Left lung (tissue), 10 donors: ENCODE measurements around the gene VGF. TPM values are rescaled to one million over a fixed set of nuclear protein-coding genes. Genes with fewer than 3 reads are reported as not detected.

Experiments
- ATAC-seq: fragments of 200-7000 bp; cut with Tn5 transposase; one replicate; pipeline ENCODE4 v1.9.1; 2020; ENCODE audit warnings: moderate library complexity
- DNase-seq, 4 donors: peaks; one replicate each; pipeline ENCODE4 v3.0.0-alpha.2; 2013 to 2020
- H3K27ac ChIP-seq, 2 donors: fragments of 200-600 bp; sonication (generic) in 1 of 2; one replicate each; pipeline versions ENCODE4 v1.5.0 to v1.8.0; 2020 to 2021
- H3K27me3 ChIP-seq, 2 donors: fragments of 200-600 bp; sonication (generic) in 1 of 2; one replicate each; pipeline versions ENCODE4 v1.5.0 to v1.8.0; 2020 to 2021
- H3K36me3 ChIP-seq, 2 donors: fragments of 200-600 bp; sonication (generic) in 1 of 2; one replicate each; pipeline versions ENCODE4 v1.5.0 to v1.8.0; 2020 to 2021
- H3K4me1 ChIP-seq, 2 donors: fragments of 200-600 bp; one replicate each; pipeline ENCODE4 v1.8.0; 2021
- H3K4me3 ChIP-seq, 2 donors: fragments of 200-600 bp; sonication (generic) in 1 of 2; one replicate each; pipeline versions ENCODE4 v1.5.0 to v1.8.0; 2020 to 2021; ENCODE audit warnings: mild to moderate bottlenecking in 1 of 2
- H3K9me3 ChIP-seq, 2 donors: fragments of 200-600 bp; sonication (generic) in 1 of 2; one replicate each; pipeline versions ENCODE4 v1.5.0 to v1.8.0; 2020 to 2021
- intact Hi-C, 2 donors: fragments of 100-400 bp; cut with DNase I; formaldehyde crosslinking; loops; one replicate each; pipeline versions ENCODE4 v1.11.2 to v1.14.2; 2022
- polyA plus RNA-seq, 6 donors: library from polyadenylated mRNA; unstranded; fragments of 120-200 nt; gene quantifications; one replicate each; pipeline ENCODE4 v1.2.1, GENCODE V29; 2013; ENCODE audit not compliant: insufficient read length in 6 of 6
- total RNA-seq, 2 donors: library from RNA; stranded (reverse); fragmentation: NEBNext Ultra II Directional; extraction: Animal tissue kit (Norgen Biotek cat#: 25700); gene quantifications; one replicate each; pipeline ENCODE4 v1.2.1, GENCODE V29; 2021
- TF ChIP-seq, protein P1 (sequence below), 2 donors: fragments of 200-600 bp; sonication (generic) in 1 of 2; IDR thresholded peaks; one replicate each; pipeline versions ENCODE4 v1.5.0 to v1.8.0; 2021; ENCODE audit warnings: antibody characterized with exemption in 2 of 2
- donor health status: DM: no; HTN: yes; CAD: no.
- donor health status: DM: no; HTN: no; CAD: no.

The VGF gene
- total and polyA plus RNA-seq, 8 donors, result 0.82 to 1.4 (median 0.95) TPM; not detected in 2

DNA sequence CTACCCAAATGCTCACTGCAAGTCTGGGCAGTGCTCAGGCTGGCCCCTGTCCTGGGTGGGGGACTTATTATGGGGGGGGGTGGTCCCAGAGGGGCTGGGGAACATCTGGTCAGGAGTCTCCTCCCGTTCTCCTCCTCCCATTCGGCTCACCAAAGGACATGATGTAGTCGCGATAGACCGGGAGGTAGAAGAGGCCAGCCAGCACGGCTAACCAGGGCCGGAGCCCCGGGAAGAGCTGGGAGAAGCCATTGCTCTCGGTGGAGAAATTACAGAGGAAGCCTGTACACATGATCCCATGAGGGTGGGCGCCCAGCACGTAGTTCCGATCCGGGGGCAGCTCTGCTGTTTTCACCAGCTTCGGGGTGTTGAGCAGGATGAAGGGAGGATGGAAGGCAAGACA lies 33.1 kb upstream of the VGF start:
- Histone ChIP-seq H3K4me1 (no peaks in the 10 kb centered on the region), H3K36me3 (no peaks in the 10 kb centered on the region), H3K27me3 (peaks cover 27 to 94% of the 10 kb centered on the region in 2 donors), H3K9me3 (no peaks in the 10 kb centered on the region), H3K27ac (no peak overlapping the region), H3K4me3 (no peak overlapping the region)
- DNase-seq (no peak), ATAC-seq (no peak)
- TF ChIP-seq, protein P1, sequence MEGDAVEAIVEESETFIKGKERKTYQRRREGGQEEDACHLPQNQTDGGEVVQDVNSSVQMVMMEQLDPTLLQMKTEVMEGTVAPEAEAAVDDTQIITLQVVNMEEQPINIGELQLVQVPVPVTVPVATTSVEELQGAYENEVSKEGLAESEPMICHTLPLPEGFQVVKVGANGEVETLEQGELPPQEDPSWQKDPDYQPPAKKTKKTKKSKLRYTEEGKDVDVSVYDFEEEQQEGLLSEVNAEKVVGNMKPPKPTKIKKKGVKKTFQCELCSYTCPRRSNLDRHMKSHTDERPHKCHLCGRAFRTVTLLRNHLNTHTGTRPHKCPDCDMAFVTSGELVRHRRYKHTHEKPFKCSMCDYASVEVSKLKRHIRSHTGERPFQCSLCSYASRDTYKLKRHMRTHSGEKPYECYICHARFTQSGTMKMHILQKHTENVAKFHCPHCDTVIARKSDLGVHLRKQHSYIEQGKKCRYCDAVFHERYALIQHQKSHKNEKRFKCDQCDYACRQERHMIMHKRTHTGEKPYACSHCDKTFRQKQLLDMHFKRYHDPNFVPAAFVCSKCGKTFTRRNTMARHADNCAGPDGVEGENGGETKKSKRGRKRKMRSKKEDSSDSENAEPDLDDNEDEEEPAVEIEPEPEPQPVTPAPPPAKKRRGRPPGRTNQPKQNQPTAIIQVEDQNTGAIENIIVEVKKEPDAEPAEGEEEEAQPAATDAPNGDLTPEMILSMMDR (IDR thresholded peaks at IDR 0.05), result no peak
- intact Hi-C loops, result no loop called here

DNA sequence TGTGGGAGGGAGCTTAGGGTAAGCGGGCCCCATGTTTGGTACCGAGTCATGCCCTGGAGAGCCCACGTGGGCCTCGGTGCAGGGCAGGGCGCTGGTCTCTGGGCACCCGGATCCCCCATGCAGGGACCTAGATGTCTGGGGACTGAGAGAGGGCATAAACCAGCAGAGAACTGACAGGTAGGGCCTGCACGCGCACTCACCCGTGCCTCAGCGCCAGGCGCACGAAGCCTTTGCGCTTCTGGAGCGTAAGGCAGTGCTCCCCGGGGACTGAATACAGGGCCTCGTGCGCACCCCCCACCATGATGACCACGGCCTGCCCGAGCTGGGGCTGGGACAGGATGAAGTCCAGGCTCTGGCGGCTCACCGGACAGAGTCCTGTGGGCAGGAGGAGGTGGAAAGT lies 32.6 kb upstream of the VGF start:
- DNase-seq, result no peak
- Histone ChIP-seq H3K4me3 (no peak overlapping the region), H3K9me3 (no peaks in the 10 kb centered on the region), H3K4me1 (no peaks in the 10 kb centered on the region), H3K27ac (no peak overlapping the region), H3K36me3 (no peaks in the 10 kb centered on the region), H3K27me3 (peaks cover 27 to 89% of the 10 kb centered on the region in 2 donors)
- intact Hi-C loops, result no loop called here
- TF ChIP-seq, protein P1 (IDR thresholded peaks at IDR 0.05), result no peak
- no peak for ATAC-seq

DNA sequence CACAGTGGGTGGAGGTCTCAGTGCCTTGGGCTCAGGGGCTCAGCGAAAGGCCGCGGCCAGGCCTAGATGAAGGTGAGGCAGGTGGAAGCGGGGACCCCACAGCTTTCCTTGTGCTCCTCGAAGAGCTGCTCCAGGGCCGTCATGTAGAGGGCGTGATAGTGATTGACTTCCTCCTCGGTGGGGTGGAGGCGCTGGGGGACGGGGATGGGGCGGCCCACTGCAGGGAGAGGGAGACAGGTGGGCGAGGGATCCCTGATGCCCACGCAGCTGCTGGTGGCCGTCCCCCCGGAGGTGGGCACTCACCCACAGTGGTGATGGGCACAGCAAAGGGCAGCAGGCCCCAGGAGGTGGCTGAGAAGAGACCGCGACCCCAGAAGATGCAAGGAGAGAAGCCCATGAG lies 30.5 kb upstream of the VGF start:
- H3K27ac ChIP-seq, result no peak overlapping the region
- H3K4me3 ChIP-seq, result no peak overlapping the region
- peaks cover 5 to 68% of the 10 kb centered on the region in 2 donors for H3K27me3 ChIP-seq
- H3K4me1 ChIP-seq, result no peaks in the 10 kb centered on the region
- ATAC-seq, result no peak
- TF ChIP-seq, protein P1 (IDR thresholded peaks at IDR 0.05), result no peak
- H3K36me3 ChIP-seq, result no peaks in the 10 kb centered on the region
- intact Hi-C loops, result no loop called here
- no peak for DNase-seq
- H3K9me3 ChIP-seq, result no peaks in the 10 kb centered on the region

DNA sequence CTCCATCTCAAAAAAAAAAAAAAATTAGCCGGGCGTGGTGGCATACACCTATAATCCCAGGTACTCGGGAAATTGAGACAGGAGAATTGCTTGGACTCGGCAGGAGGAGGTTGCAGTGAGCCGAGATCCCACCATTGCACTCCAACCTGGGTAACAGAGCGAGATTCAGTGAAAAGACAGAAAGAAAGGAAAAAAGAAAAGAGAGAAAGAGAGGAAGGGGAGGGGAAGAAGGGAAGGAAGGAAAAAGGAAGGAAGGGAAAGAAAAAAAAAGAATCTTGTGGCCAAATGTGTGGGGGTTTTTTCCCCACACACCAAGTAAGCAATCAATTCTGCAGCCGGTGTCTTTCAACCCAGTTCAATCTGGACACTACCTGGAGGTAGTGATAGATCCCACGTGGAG lies 23.7 kb upstream of the VGF start:
- H3K4me3 ChIP-seq, result no peak overlapping the region
- no peaks in the 10 kb centered on the region for H3K36me3 ChIP-seq
- no peak for ATAC-seq
- no peak for DNase-seq
- H3K4me1 ChIP-seq, result no peaks in the 10 kb centered on the region
- intact Hi-C loops, result no loop called here
- no peaks in the 10 kb centered on the region for H3K9me3 ChIP-seq
- TF ChIP-seq, protein P1 (IDR thresholded peaks at IDR 0.05), result no peak
- H3K27me3 ChIP-seq, result peaks cover 0 to 45% of the 10 kb centered on the region in 2 donors
- H3K27ac ChIP-seq, result no peak overlapping the region

DNA sequence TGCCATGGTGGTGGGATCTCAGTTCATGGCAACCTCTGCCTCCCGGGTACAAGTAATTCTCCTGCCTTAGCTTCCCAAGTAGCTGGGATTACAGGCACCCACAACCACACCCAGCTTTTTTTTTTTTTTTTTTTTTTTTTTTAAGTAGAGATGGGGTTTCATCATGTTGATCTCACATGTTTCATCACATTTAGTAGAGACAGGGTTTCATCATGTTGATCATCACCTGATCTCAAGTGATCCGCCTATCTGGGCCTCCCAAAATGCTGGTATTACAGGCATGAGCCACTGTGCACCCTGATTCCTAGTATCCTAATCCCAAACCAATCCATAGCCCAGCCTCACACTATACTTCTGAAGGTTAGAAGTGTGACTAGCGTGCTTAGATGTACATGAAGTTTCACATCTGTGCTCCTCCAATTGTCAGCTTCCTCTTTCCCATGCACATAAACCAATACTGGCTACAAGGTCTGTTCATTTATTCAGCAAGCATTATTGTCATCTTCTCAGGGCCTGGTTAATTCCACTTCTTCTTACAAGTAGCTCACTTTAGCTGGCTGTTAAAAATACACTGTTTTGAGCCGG lies 21.6 kb upstream of the VGF start:
- Histone ChIP-seq H3K4me1 (no peaks in the 10 kb centered on the region), H3K27me3 (peaks cover 0 to 60% of the 10 kb centered on the region in 2 donors), H3K9me3 (no peaks in the 10 kb centered on the region), H3K4me3 (no peak overlapping the region), H3K36me3 (no peaks in the 10 kb centered on the region), H3K27ac (no peak overlapping the region)
- intact Hi-C loops, result no loop called here
- ATAC-seq (no peak), DNase-seq (no peak)
- TF ChIP-seq, protein P1 (IDR thresholded peaks at IDR 0.05), result no peak
